SH-SY5Y (cell line): ENCODE data around the gene ARHGAP18.

ENCODE experiments used
- GATA2 ChIP-seq: IDR thresholded peaks from 2 replicates; pipeline ENCODE4 v1.6.1; 2011; ENCODE audit warnings: mild to moderate bottlenecking, low read depth, low read length
- GATA3 ChIP-seq: IDR thresholded peaks from 2 replicates; pipeline ENCODE4 v1.6.1; 2011; ENCODE audit warnings: low read depth, mild to moderate bottlenecking, low read length, moderate library complexity

- TF ChIP-seq GATA2 (no peak), GATA3 (no peak)
Measured at GRCh38 chr6:129680633-129681032, 29.3 kb downstream of the ARHGAP18 start.
